ENCODE data around the gene ZDHHC12. TPM values are rescaled to one million over a fixed set of nuclear protein-coding genes. Genes with fewer than 3 reads are reported as not detected.

The ZDHHC12 gene
- total RNA-seq, 1 experiment from 2014 or later, result 57.6 TPM

- no TSS peak for BruUV-seq (replicated peaks)
Observed at GRCh38 chr9:128731093-128731492, 7.2 kb upstream of the ZDHHC12 start.

More at GRCh38 chr9:128731093-128731492, 7.2 kb upstream of the ZDHHC12 start:
- Histone ChIP-seq H2AFZ (ENCODE audit: low read depth, low read length, poor library complexity, severe bottlenecking) (no peak overlapping the region), H3K27me3 (ENCODE audit: insufficient read depth, low read length) (no peaks in the 10 kb centered on the region), H4K20me1 (ENCODE audit: insufficient read depth) (no peaks in the 10 kb centered on the region), H3K79me2 (ENCODE audit: insufficient read depth, low read length) (no peaks in the 10 kb centered on the region), H3K9me2 (ENCODE audit: insufficient read depth) (no peaks in the 10 kb centered on the region), H3K27ac (ENCODE audit: low read depth, low read length) (no peak overlapping the region), H3K4me1 (ENCODE audit: control insufficient read depth in 1 of 2, insufficient read depth in 2 of 2, low read length in 2 of 2) (peaks cover 0 to 10% of the 10 kb centered on the region in 2 experiments; a peak in 1 of 4 replicates), H3K4me2 (ENCODE audit: low read length) (no peak overlapping the region), H3K4me3 (replicated peaks in 1 of 2; ENCODE audit: low read depth in 1 of 2, low read length in 2 of 2) (no peak overlapping the region), H3K9me3 (ENCODE audit: control insufficient read depth in 1 of 2, insufficient read depth in 1 of 2, low read depth in 1 of 2, low read length in 2 of 2) (no peaks in the 10 kb centered on the region), H3K9ac (ENCODE audit: low read length) (no peak overlapping the region), H3K36me3 (ENCODE audit: control insufficient read depth in 1 of 2, insufficient read depth in 2 of 2, low read length in 2 of 2) (no peaks in the 10 kb centered on the region)
- POLR2A ChIA-PET, result no interaction called here
- CTCF ChIA-PET, result no interaction called here
- DNase-seq (ENCODE audit: low read depth, low spot score) (no peak), ATAC-seq (no peak)
- RAD21 ChIA-PET (ENCODE audit: low non-redundant PET in 1 of 2, low total read pairs in 2 of 2, uncharacterized antibody in 2 of 2, unreplicated experiment in 2 of 2), result no interaction called here
- intact Hi-C loops (cut with micrococcal nuclease), result loop anchor here (5.0 kb wide), 2 partner anchors 84 to 151 kb away; partner anchors contain the start of genes KYAT1 and LRRC8A
- TF ChIP-seq CBX3 (IDR thresholded peaks at IDR 0.05; ENCODE audit: low read depth), result no peak
- TF ChIP-seq CEBPB (IDR thresholded peaks at IDR 0.05; ENCODE audit: low read depth), result no peak
- TF ChIP-seq EZH2phosphoT487 (IDR thresholded peaks at IDR 0.05; ENCODE audit: borderline replicate concordance), result no peak
- TF ChIP-seq CTCF (IDR thresholded peaks at IDR 0.05 in 2 of 3, conservative IDR thresholded peaks at IDR 0.05 in 1 of 3; ENCODE audit: borderline replicate concordance in 1 of 3, insufficient read depth in 1 of 3, low read depth in 2 of 3, low read length in 2 of 3), result no peak
- no peak for TF ChIP-seq ATF3 (IDR thresholded peaks at IDR 0.05)
- no peak for TF ChIP-seq YY1 (IDR thresholded peaks at IDR 0.05; ENCODE audit: extremely low read depth, insufficient replicate concordance, low read depth, low read length)
- no peak for TF ChIP-seq TCF7L2 (IDR thresholded peaks at IDR 0.05; ENCODE audit: borderline replicate concordance, extremely low read depth, insufficient read depth, insufficient read length)
- no peak for TF ChIP-seq EGR1 (IDR thresholded peaks at IDR 0.05; ENCODE audit: low read depth)
- no peak for TF ChIP-seq REST (IDR thresholded peaks at IDR 0.05; ENCODE audit: low read depth)
- no peak for TF ChIP-seq EZH2 (IDR thresholded peaks at IDR 0.05)
- no peak for TF ChIP-seq SRF (IDR thresholded peaks at IDR 0.05; ENCODE audit: low read depth)
- no peak for TF ChIP-seq POLR2AphosphoS5 (IDR thresholded peaks at IDR 0.05; ENCODE audit: low read depth, low read length)
- TF ChIP-seq POLR2A (IDR thresholded peaks at IDR 0.05; ENCODE audit: borderline replicate concordance, extremely low read depth, insufficient read depth, insufficient read length), result no peak
- TF ChIP-seq ELF1 (IDR thresholded peaks at IDR 0.05; ENCODE audit: borderline replicate concordance, low read depth), result no peak

Measured in HCT116 (cell line).